Activated CD8-positive, alpha-beta T cell treated with anti-CD3 and anti-CD28 coated beads, Interleukin-2, amount 10 ng/mL, durations not matched to agents 7 days and 5 days (primary cell): ENCODE results near the gene CRTC3. TPM values are rescaled to one million over a fixed set of nuclear protein-coding genes. Genes with fewer than 3 reads are reported as not detected.
A peak's percentile ranks its signal among the peaks of the same experiment; 100 is the strongest.

Experiments used
- ATAC-seq: fragments of 150-1000 bp; cut with Tn5 transposase; one replicate; pipeline ENCODE4 v1.10.0; 2021; ENCODE audit warnings: moderate library complexity
- CTCF ChIA-PET: fragments of 350-600 bp; sonication (Branson Sonifier 250); formaldehyde crosslinking; loops from one replicate; lab custom pipeline; 2021; ENCODE audit warnings: antibody characterized with exemption; lab: Charles Lee
- POLR2A ChIA-PET: fragments of 350-600 bp; sonication (Branson Sonifier 250); formaldehyde crosslinking; loops from one replicate; lab custom pipeline; 2021; ENCODE audit warnings: antibody characterized with exemption; lab: Charles Lee
- DNase-seq: peaks from one replicate; pipeline ENCODE4 v3.0.0-alpha.2; 2020
- H3K27ac Mint-ChIP-seq: one replicate; pipeline ENCODE4 v1.8.0; 2021; ENCODE audit warnings: mild to moderate bottlenecking, mixed read lengths
- H3K27me3 Mint-ChIP-seq: one replicate; pipeline ENCODE4 v1.8.0; 2021; ENCODE audit warnings: low read depth, mixed read lengths
- H3K36me3 Mint-ChIP-seq: one replicate; pipeline ENCODE4 v1.8.0; 2021; ENCODE audit warnings: low read depth, mixed read lengths
- H3K4me1 Mint-ChIP-seq: one replicate; pipeline ENCODE4 v1.8.0; 2021; ENCODE audit warnings: low read depth, mixed read lengths
- H3K4me3 Mint-ChIP-seq: one replicate; pipeline ENCODE4 v1.8.0; 2021; ENCODE audit warnings: mild to moderate bottlenecking, mixed read lengths
- H3K9me3 Mint-ChIP-seq: one replicate; pipeline ENCODE4 v1.8.0; 2022; ENCODE audit warnings: mixed read lengths; ENCODE audit not compliant: insufficient read depth
- total RNA-seq, 2 experiments: library from RNA; stranded (reverse); gene quantifications; one replicate each; pipeline ENCODE4 v1.2.3, GENCODE V29; 2021

Gene CRTC3
- total RNA-seq, 2 experiments from 2014 or later, result 64.9 to 66.6 TPM

DNA sequence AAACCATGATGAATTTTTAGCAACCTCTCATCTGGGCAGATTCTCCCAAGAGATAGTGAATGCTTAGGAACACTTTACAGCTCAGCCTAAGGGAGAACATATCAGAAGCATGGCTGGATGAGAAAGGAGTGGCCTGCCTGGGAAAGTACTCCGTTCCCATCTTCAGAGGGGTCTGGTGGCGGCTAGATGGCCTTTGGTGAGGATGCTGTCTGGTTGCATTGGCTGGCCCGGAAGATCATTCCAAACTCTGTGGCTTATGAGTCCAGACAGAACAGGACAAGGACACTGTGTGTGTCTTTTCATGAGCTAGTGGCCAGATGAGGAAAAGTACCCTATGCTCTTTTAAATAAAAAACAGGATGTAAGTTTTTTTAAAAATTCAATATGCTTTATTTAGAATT lies 51.2 kb downstream of the CRTC3 start:
- ATAC-seq (no peak), DNase-seq (no peak)
- H3K27me3 Mint-ChIP-seq, result no peaks in the 10 kb centered on the region
- H3K4me3 Mint-ChIP-seq, result no peak overlapping the region
- peaks cover 69% of the 10 kb centered on the region for H3K4me1 Mint-ChIP-seq
- CTCF ChIA-PET, result interaction anchor here (1.2 to 1.6 kb wide), 3 partner anchors 10 to 23 kb away, joined by 4 read pairs; no protein-coding TSS in a partner anchor
- peak overlapping the region; percentile 51 for H3K27ac Mint-ChIP-seq
- POLR2A ChIA-PET, result interaction anchor here (1.0 kb wide), 2 partner anchors 52 to 374 kb away, joined by 3 read pairs; partner anchors contain the start of gene RCCD1
- H3K36me3 Mint-ChIP-seq, result peaks cover 37% of the 10 kb centered on the region
- no peaks in the 10 kb centered on the region for H3K9me3 Mint-ChIP-seq

DNA sequence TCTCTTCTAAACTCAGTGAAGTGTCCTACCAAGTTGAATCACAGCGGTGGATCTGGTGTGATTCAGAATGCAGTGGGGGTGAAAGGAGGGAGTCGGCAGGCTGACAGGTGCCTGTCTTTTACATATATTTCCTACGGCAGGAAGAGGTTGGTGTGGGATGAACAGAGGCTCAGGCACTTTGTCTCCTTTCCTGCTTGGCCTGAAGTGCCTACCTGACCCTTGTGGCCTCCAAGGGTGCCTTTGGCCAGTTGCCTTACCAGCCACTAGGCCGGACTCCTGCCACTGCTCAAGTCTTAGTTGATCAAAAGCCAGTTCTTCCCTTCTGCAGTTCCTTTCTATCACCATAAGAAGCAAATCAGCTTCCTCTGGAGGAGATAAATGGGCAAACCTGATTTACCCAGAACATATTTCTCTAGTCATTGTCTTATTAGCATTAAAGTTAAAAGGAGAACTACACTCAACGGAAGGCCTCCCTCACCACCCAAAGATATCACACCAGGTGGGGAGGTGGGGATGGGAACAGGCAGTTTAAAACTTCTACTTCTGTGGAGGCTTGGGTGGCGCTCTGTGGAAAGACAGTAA lies 52.1 kb downstream of the CRTC3 start:
- DNase-seq (no peak), ATAC-seq (peak; percentile 74)
- H3K4me1 Mint-ChIP-seq, result peaks cover 63% of the 10 kb centered on the region
- ChIA-PET CTCF (interaction anchor here (0.7 to 1.5 kb wide), 5 partner anchors 9 to 262 kb away, joined by 3 to 7 read pairs (median 4); no protein-coding TSS in a partner anchor), POLR2A (interaction anchor here (1.2 kb wide), 1 partner anchor 18 kb away, joined by 3 read pairs; no protein-coding TSS in a partner anchor)
- H3K27ac Mint-ChIP-seq, result peak overlapping the region; percentile 68
- H3K36me3 Mint-ChIP-seq, result peaks cover 29% of the 10 kb centered on the region
- no peaks in the 10 kb centered on the region for H3K27me3 Mint-ChIP-seq
- peak overlapping the region; percentile 24 for H3K4me3 Mint-ChIP-seq
- no peaks in the 10 kb centered on the region for H3K9me3 Mint-ChIP-seq

DNA sequence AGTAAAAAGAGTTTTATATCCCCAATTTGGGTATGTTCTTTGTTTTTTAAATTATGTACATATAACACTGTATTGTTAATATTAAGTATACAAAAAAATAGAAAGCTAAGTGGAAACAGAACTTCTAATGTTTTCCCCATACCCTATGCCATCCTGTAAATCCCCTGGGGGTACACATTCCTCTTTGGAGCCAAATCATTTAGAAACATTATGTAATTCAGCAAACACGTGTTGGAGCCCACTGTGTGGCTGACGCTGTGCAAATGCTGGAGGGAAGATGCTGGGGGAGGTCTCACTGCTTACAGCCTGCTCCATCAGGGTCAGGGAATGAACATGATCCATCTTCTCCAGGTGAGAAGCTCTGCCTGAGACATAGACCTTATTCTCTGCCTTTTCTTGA lies 52.8 kb downstream of the CRTC3 start:
- H3K9me3 Mint-ChIP-seq, result no peaks in the 10 kb centered on the region
- ChIA-PET POLR2A (interaction anchor here (1.2 kb wide), 1 partner anchor 18 kb away, joined by 3 read pairs; no protein-coding TSS in a partner anchor), CTCF (interaction anchor here (0.7 to 1.5 kb wide), 6 partner anchors 8 to 262 kb away, joined by 3 to 7 read pairs (median 4); no protein-coding TSS in a partner anchor)
- no peaks in the 10 kb centered on the region for H3K27me3 Mint-ChIP-seq
- ATAC-seq (no peak), DNase-seq (no peak)
- H3K4me1 Mint-ChIP-seq, result peaks cover 63% of the 10 kb centered on the region
- no peak overlapping the region for H3K27ac Mint-ChIP-seq
- H3K36me3 Mint-ChIP-seq, result peaks cover 27% of the 10 kb centered on the region
- H3K4me3 Mint-ChIP-seq, result no peak overlapping the region

DNA sequence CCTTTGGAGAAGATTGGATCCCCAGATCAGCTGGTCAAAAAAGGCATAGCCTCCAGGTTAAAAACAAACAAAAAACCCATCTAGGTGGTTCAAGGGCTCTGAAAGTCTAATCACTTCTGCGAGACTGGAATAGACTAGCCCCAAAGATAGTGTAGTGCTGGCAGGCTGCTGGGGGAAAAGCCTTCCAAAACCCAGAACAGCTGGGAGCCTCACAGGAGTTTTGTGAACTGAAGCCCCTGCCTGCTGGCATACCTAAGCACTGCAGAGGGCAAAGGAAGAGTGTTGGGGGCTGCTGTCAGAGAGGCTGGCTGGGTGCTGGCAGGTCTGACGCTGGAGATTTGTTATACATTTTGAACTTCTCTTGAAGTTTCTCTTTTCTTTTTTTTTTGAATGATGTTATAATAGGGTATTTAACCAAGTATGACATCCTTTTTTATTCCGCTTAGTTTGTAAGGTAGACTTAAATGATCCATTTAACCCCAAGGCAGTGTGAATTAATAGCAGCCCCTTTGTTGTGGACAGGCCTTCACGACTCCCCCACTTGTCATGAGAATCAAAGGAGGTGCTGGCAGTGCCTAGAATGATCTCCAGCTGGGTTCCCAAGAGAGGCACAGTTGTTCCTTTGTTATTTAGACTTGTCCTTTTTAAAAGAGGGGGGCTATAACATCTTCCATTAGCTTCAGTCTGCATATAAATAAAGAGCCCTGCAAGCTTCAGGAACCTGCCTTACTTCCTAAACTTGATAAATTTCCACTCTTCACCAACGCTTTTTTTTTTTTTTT lies 53.9 kb downstream of the CRTC3 start:
- CTCF ChIA-PET, result interaction anchor here (0.8 to 1.5 kb wide), 5 partner anchors 7 to 103 kb away, joined by 3 to 7 read pairs (median 3); no protein-coding TSS in a partner anchor
- POLR2A ChIA-PET, result interaction anchor here (1.2 to 1.6 kb wide), 2 partner anchors 9 to 62 kb away, joined by 3 read pairs; no protein-coding TSS in a partner anchor
- no peak for DNase-seq
- no peak for ATAC-seq
- H3K27me3 Mint-ChIP-seq, result no peaks in the 10 kb centered on the region
- H3K27ac Mint-ChIP-seq, result peak overlapping the region; percentile 30
- H3K9me3 Mint-ChIP-seq, result no peaks in the 10 kb centered on the region
- peaks cover 32% of the 10 kb centered on the region for H3K36me3 Mint-ChIP-seq
- H3K4me1 Mint-ChIP-seq, result peaks cover 65% of the 10 kb centered on the region
- H3K4me3 Mint-ChIP-seq, result no peak overlapping the region

GRCh38 chr15:90584841-90585240 lies 55.1 kb downstream of the CRTC3 start:
- Mint-ChIP-seq H3K9me3 (no peaks in the 10 kb centered on the region), H3K4me1 (peaks cover 60% of the 10 kb centered on the region), H3K27me3 (no peaks in the 10 kb centered on the region), H3K36me3 (peaks cover 34% of the 10 kb centered on the region), H3K4me3 (no peak overlapping the region), H3K27ac (no peak overlapping the region)
- ChIA-PET POLR2A (interaction anchor here (1.2 to 2.4 kb wide), 4 partner anchors 10 to 345 kb away, joined by 3 to 9 read pairs (median 4); no protein-coding TSS in a partner anchor), CTCF (interaction anchor here (0.6 to 2.2 kb wide), 6 partner anchors 10 to 347 kb away, joined by 3 to 7 read pairs (median 3); no protein-coding TSS in a partner anchor)
- DNase-seq (no peak), ATAC-seq (no peak)

- CTCF ChIA-PET, result interaction anchor here (0.9 to 2.2 kb wide), 3 partner anchors 8 to 22 kb away, joined by 3 to 7 read pairs (median 5); no protein-coding TSS in a partner anchor
- no peaks in the 10 kb centered on the region for H3K9me3 Mint-ChIP-seq
- ATAC-seq, result no peak
Observed at GRCh38 chr15:90585863-90586262, 56.1 kb downstream of the CRTC3 start.

GRCh38 chr15:90586948-90587347 lies 57.2 kb downstream of the CRTC3 start:
- POLR2A ChIA-PET, result interaction anchor here (1.6 kb wide), 1 partner anchor 11 kb away, joined by 4 read pairs; no protein-coding TSS in a partner anchor

More at GRCh38 chr15:90585863-90586262, 56.1 kb downstream of the CRTC3 start:
- Mint-ChIP-seq H3K27ac (no peak overlapping the region), H3K4me3 (no peak overlapping the region), H3K27me3 (no peaks in the 10 kb centered on the region), H3K4me1 (peaks cover 60% of the 10 kb centered on the region), H3K36me3 (peaks cover 35% of the 10 kb centered on the region)
- no peak for DNase-seq
- POLR2A ChIA-PET, result interaction anchor here (1.2 to 2.4 kb wide), 4 partner anchors 9 to 344 kb away, joined by 4 to 9 read pairs (median 4); no protein-coding TSS in a partner anchor

DNA sequence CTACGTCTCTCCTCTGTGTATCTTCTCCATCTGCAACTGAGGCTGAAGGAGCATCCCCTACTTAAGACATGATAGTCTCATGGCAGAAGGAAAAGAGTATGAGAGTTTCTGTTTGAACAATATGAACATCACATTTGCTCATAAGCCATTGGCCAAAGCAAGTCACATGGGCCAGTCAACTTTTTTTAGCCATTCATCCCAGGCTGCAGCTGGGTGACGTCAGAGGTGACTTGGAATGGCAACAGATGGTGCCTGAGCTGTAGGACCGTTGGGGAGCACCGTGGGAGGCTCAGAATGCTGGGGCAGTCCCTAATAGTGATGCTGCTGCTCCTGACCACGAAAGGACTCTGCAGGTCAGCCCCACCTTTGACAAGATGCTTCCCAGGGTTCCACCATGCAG lies 58.7 kb downstream of the CRTC3 start:
- ChIA-PET POLR2A (no interaction called here), CTCF (interaction anchor here (1.2 kb wide), 1 partner anchor 36 kb away, joined by 3 read pairs; no protein-coding TSS in a partner anchor)
- H3K9me3 Mint-ChIP-seq, result peaks cover 3% of the 10 kb centered on the region
- H3K36me3 Mint-ChIP-seq, result peaks cover 42% of the 10 kb centered on the region
- no peaks in the 10 kb centered on the region for H3K27me3 Mint-ChIP-seq
- peaks cover 51% of the 10 kb centered on the region for H3K4me1 Mint-ChIP-seq
- ATAC-seq, result no peak
- no peak overlapping the region for H3K27ac Mint-ChIP-seq
- no peak overlapping the region for H3K4me3 Mint-ChIP-seq
- DNase-seq, result no peak

More at GRCh38 chr15:90586948-90587347, 57.2 kb downstream of the CRTC3 start:
- H3K4me1 Mint-ChIP-seq, result peaks cover 51% of the 10 kb centered on the region
- H3K36me3 Mint-ChIP-seq, result peaks cover 40% of the 10 kb centered on the region
- H3K4me3 Mint-ChIP-seq, result no peak overlapping the region
- no peak for DNase-seq
- H3K27me3 Mint-ChIP-seq, result no peaks in the 10 kb centered on the region
- no peak for ATAC-seq
- CTCF ChIA-PET, result interaction anchor here (0.6 to 0.8 kb wide), 2 partner anchors 144 to 285 kb away, joined by 3 read pairs; no protein-coding TSS in a partner anchor
- H3K27ac Mint-ChIP-seq, result no peak overlapping the region
- H3K9me3 Mint-ChIP-seq, result no peaks in the 10 kb centered on the region

DNA sequence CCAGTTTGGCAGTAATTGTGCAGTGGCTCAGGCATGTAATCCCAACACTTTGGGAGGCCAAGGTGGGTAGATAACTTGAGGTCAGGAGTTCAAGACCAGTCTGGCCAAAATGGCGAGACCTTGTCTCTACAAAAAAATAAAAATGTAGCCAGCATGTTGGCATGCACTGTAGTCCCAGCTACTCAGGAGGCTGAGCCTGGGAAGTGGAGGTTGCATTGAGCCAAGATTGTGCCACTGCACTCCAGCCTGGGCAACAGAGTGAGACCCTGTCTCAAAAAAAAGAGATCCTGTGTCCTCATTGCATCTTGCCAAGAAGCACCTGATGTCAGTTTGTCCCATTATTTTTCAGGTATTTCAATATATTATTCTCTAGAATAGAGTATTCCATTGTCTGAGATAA lies 61.8 kb downstream of the CRTC3 start:
- no peak for ATAC-seq
- POLR2A ChIA-PET, result interaction anchor here (1.1 to 1.6 kb wide), 2 partner anchors 16 to 61 kb away, joined by 3 to 6 read pairs; no protein-coding TSS in a partner anchor
- H3K9me3 Mint-ChIP-seq, result peaks cover 7% of the 10 kb centered on the region
- H3K4me1 Mint-ChIP-seq, result peaks cover 63% of the 10 kb centered on the region
- no peaks in the 10 kb centered on the region for H3K27me3 Mint-ChIP-seq
- H3K36me3 Mint-ChIP-seq, result peaks cover 60% of the 10 kb centered on the region
- CTCF ChIA-PET, result no interaction called here
- no peak for DNase-seq
- H3K27ac Mint-ChIP-seq, result peak overlapping the region; percentile 17
- H3K4me3 Mint-ChIP-seq, result no peak overlapping the region

- Mint-ChIP-seq H3K27ac (peak overlapping the region; percentile 27), H3K9me3 (peaks cover 7% of the 10 kb centered on the region), H3K36me3 (peaks cover 64% of the 10 kb centered on the region), H3K27me3 (no peaks in the 10 kb centered on the region), H3K4me1 (peaks cover 65% of the 10 kb centered on the region), H3K4me3 (no peak overlapping the region)
- POLR2A ChIA-PET, result interaction anchor here (1.1 kb wide), 1 partner anchor 17 kb away, joined by 3 read pairs; no protein-coding TSS in a partner anchor
- CTCF ChIA-PET, result no interaction called here
- no peak for ATAC-seq
- DNase-seq, result no peak
Observed at GRCh38 chr15:90592131-90592881, 62.6 kb downstream of the CRTC3 start.
